ENCODE results near the gene EXOC2.
"Not testable (repeated sequence)": the region's sequence is repeated elsewhere in the genome, so short reads cannot be mapped to it uniquely, and the experiment has no call there.

The EXOC2 gene

GRCh38 chr6:610882-611281 lies 82.1 kb downstream of the EXOC2 start:
- no peak overlapping the region for H3K27ac ChIP-seq
- no peak for TF ChIP-seq CTCF (conservative IDR thresholded peaks at IDR 0.05)

GRCh38 chr6:609905-610304 lies 83.0 kb downstream of the EXOC2 start:
- no peak overlapping the region for H3K27ac ChIP-seq
- TF ChIP-seq CTCF (conservative IDR thresholded peaks at IDR 0.05): no peak

GRCh38 chr6:606829-607379 lies 86.0 kb downstream of the EXOC2 start:
- no peak overlapping the region for H3K27ac ChIP-seq
- no peak for TF ChIP-seq CTCF (conservative IDR thresholded peaks at IDR 0.05)

GRCh38 chr6:605895-606294 lies 87.0 kb downstream of the EXOC2 start:
- H3K27ac ChIP-seq: not testable (repeated sequence)

- TF ChIP-seq CTCF (conservative IDR thresholded peaks at IDR 0.05): no peak
- no peak overlapping the region for H3K27ac ChIP-seq
Measured at GRCh38 chr6:604579-604978, 88.4 kb downstream of the EXOC2 start.

GRCh38 chr6:603265-603664 lies 89.7 kb downstream of the EXOC2 start:
- TF ChIP-seq CTCF (conservative IDR thresholded peaks at IDR 0.05): no peak
- H3K27ac ChIP-seq: peak overlapping the region; percentile 20; the same call in 1 of the 2 replicates

- no peak for TF ChIP-seq CTCF (conservative IDR thresholded peaks at IDR 0.05)
- H3K27ac ChIP-seq: no peak overlapping the region
Measured at GRCh38 chr6:599576-600448, 93.1 kb downstream of the EXOC2 start.

GRCh38 chr6:593907-594212 lies 99.1 kb downstream of the EXOC2 start:
- no peak for TF ChIP-seq CTCF (conservative IDR thresholded peaks at IDR 0.05)
- no peak overlapping the region for H3K27ac ChIP-seq

All from VCaP (cell line).